ENCODE results near the gene HIF3A. TPM values are rescaled to one million over a fixed set of nuclear protein-coding genes. Genes with fewer than 3 reads are reported as not detected.

HIF3A gene
- total and polyA plus RNA-seq, 2 of the 4 experiments (the other 2 are of a cell fraction), result 0.02 TPM; not detected in 1

GRCh38 chr19:46254776-46255175 is 42.1 kb upstream of the HIF3A start:
- no peak overlapping the region for H4K91ac ChIP-seq (ENCODE audit: insufficient read depth, low read depth, low read length)
- no peak overlapping the region for H2BK20ac ChIP-seq (ENCODE audit: low read depth, low read length)
- no peak overlapping the region for H3K4ac ChIP-seq (ENCODE audit: low read depth, low read length)
- ChIA-PET POLR2A (ENCODE audit: unreplicated experiment) (no interaction called here), CTCF (no interaction called here)
- no peaks in the 10 kb centered on the region for H3K9me1 ChIP-seq (ENCODE audit: insufficient read depth, low read length)
- no peak overlapping the region for H4K5ac ChIP-seq (ENCODE audit: low read depth, low read length)
- H3K56ac ChIP-seq (ENCODE audit: extremely low read depth, insufficient read depth, low read length), result no peak overlapping the region
- H3K79me1 ChIP-seq (ENCODE audit: low read depth in 1 of 2, low read length in 2 of 2), result no peaks in the 10 kb centered on the region
- H2AK5ac ChIP-seq (ENCODE audit: low read depth, low read length), result no peak overlapping the region
- H2AFZ ChIP-seq (replicated peaks; ENCODE audit: low read length, poor library complexity), result no peak overlapping the region
- H3K27ac ChIP-seq (ENCODE audit: insufficient read depth, low read length), result no peak overlapping the region
- H4K20me1 ChIP-seq (ENCODE audit: insufficient read depth, low read length), result no peaks in the 10 kb centered on the region
- H3K27me3 ChIP-seq (ENCODE audit: control insufficient read depth, insufficient read depth, low read length), result peaks cover 38% of the 10 kb centered on the region
- no peak overlapping the region for H2AK9ac ChIP-seq (replicated peaks; ENCODE audit: low read depth, low read length, poor library complexity)
- H3K4me1 ChIP-seq (ENCODE audit: control insufficient read depth, insufficient read depth, low read length), result no peaks in the 10 kb centered on the region
- H3K9me3 ChIP-seq (ENCODE audit: control insufficient read depth, insufficient read depth, low read length), result no peaks in the 10 kb centered on the region
- ATAC-seq (ENCODE audit: low read depth), result no peak
- no peak overlapping the region for H3K23ac ChIP-seq (ENCODE audit: low read depth, low read length)
- no peak overlapping the region for H3K4me3 ChIP-seq (ENCODE audit: insufficient read depth, low read depth, low read length)
- no peaks in the 10 kb centered on the region for H3K36me3 ChIP-seq (ENCODE audit: control insufficient read depth, insufficient read depth, low read length)
- BruUV-seq (replicated peaks), result no TSS peak
- H2BK120ac ChIP-seq (ENCODE audit: low read depth, low read length), result no peak overlapping the region
- in situ Hi-C loops (cut with MboI; ENCODE audit: low sequenced_read_pairs) (no loop called here), intact Hi-C loops (cut with micrococcal nuclease) (no loop called here), dilution Hi-C loops (cut with HindIII; ENCODE audit: low sequenced_read_pairs, unreplicated experiment) (no loop called here)
- TF ChIP-seq NFE2L2 (IDR thresholded peaks at IDR 0.05; ENCODE audit: low read depth, low read length) (no peak), POLR2A (IDR thresholded peaks at IDR 0.05; ENCODE audit: low read depth, low read length) (no peak), SMC3 (IDR thresholded peaks at IDR 0.05; ENCODE audit: low read depth, low read length) (no peak), RFX5 (IDR thresholded peaks at IDR 0.05; ENCODE audit: low read depth, low read length) (no peak), BHLHE40 (IDR thresholded peaks at IDR 0.05; ENCODE audit: low read depth, low read length) (no peak)
- H3K14ac ChIP-seq (replicated peaks; ENCODE audit: low read depth, low read length), result no peak overlapping the region
- H4K8ac ChIP-seq (ENCODE audit: low read depth in 2 of 2, low read length in 2 of 2), result no peak overlapping the region
- whole genome bisulfite sequencing, 2 experiments (ENCODE audit: extremely low coverage in 2 of 2, insufficient read length in 1 of 2), result 40% methylated on average over 1 of the region's 4 CpGs; no CpG with 5 or more reads in 1 of the 2 experiments
- no peak overlapping the region for H2BK15ac ChIP-seq (ENCODE audit: low read depth, low read length)
- no peak overlapping the region for H3K9ac ChIP-seq (ENCODE audit: low read depth, low read length)
- no peak overlapping the region for H2BK5ac ChIP-seq (ENCODE audit: low read depth, low read length, poor library complexity, severe bottlenecking)
- H3K4me2 ChIP-seq (ENCODE audit: low read depth, low read length), result no peak overlapping the region
- no peak overlapping the region for H3K18ac ChIP-seq (ENCODE audit: low read depth, low read length)
- DNase-seq, result no peak
